Skeletal muscle tissue (tissue), 4 donors: ENCODE data around the gene LRP5. TPM values are rescaled to one million over a fixed set of nuclear protein-coding genes. Genes with fewer than 3 reads are reported as not detected.
A peak's percentile ranks its signal among the peaks of the same experiment; 100 is the strongest.

Experiments used
- H3K27ac ChIP-seq: one replicate; pipeline ENCODE4 v1.7.0; 2013; ENCODE audit warnings: mild to moderate bottlenecking, low read depth, low read length, inconsistent platforms
- H3K27me3 ChIP-seq, 3 donors: one replicate each; pipeline ENCODE4 v1.7.0; 2013; ENCODE audit warnings: low read length in 3 of 3; ENCODE audit not compliant: control insufficient read depth in 3 of 3, insufficient read depth in 3 of 3
- H3K36me3 ChIP-seq, 3 donors: one replicate each; pipeline ENCODE4 v1.7.0; 2013; ENCODE audit warnings: low read length in 3 of 3; ENCODE audit not compliant: control insufficient read depth in 3 of 3, insufficient read depth in 3 of 3
- H3K4me1 ChIP-seq, 3 donors: one replicate each; pipeline ENCODE4 v1.7.0; 2013; ENCODE audit warnings: low read length in 3 of 3, mild to moderate bottlenecking in 3 of 3; ENCODE audit not compliant: control insufficient read depth in 3 of 3, insufficient read depth in 3 of 3
- H3K4me3 ChIP-seq, 3 donors: one replicate each; pipeline ENCODE4 v1.7.0; 2013; ENCODE audit warnings: low read length in 3 of 3
- H3K9ac ChIP-seq, 3 donors: one replicate each; pipeline ENCODE4 v1.7.0; 2013; ENCODE audit warnings: low read length in 3 of 3, mild to moderate bottlenecking in 3 of 3, moderate library complexity in 2 of 3, low read depth in 1 of 3
- H3K9me3 ChIP-seq, 3 donors: one replicate each; pipeline ENCODE4 v1.7.0; 2013; ENCODE audit warnings: low read length in 3 of 3; ENCODE audit not compliant: control insufficient read depth in 3 of 3
- total RNA-seq: library from RNA; depleted of rRNA; stranded (reverse); fragments of >200 nt; gene quantifications from one replicate; pipeline ENCODE4 v1.2.3, GENCODE V29; 2014
- donor health status: Osteomylitis.

The LRP5 gene
- total RNA-seq, 1 donor from 2014 or later, result 31.3 TPM

GRCh38 chr11:68365943-68366435 lies 53.6 kb downstream of the LRP5 start:
- Histone ChIP-seq H3K4me1 (peaks cover 14 to 18% (median 14%) of the 10 kb centered on the region in 3 donors), H3K9me3 (no peaks in the 10 kb centered on the region), H3K36me3 (peaks cover 5 to 11% (median 7%) of the 10 kb centered on the region in 3 donors), H3K27me3 (no peaks in the 10 kb centered on the region), H3K4me3 (no peak overlapping the region), H3K27ac (no peak overlapping the region), H3K9ac (no peak overlapping the region)

GRCh38 chr11:68367252-68367651 lies 54.9 kb downstream of the LRP5 start:
- Histone ChIP-seq H3K27me3 (no peaks in the 10 kb centered on the region), H3K9me3 (no peaks in the 10 kb centered on the region), H3K4me3 (no peak overlapping the region), H3K36me3 (peaks cover 3 to 11% (median 5%) of the 10 kb centered on the region in 3 donors), H3K27ac (no peak overlapping the region), H3K9ac (no peak overlapping the region), H3K4me1 (peaks cover 25 to 31% (median 27%) of the 10 kb centered on the region in 3 donors)

GRCh38 chr11:68369756-68370155 lies 57.4 kb downstream of the LRP5 start:
- H3K4me3 ChIP-seq, result no peak overlapping the region
- H3K9ac ChIP-seq, result peak overlapping the region in 2 of 3 donors; percentile 43 to 60
- H3K36me3 ChIP-seq, result peaks cover 3 to 8% (median 5%) of the 10 kb centered on the region in 3 donors
- no peaks in the 10 kb centered on the region for H3K27me3 ChIP-seq
- H3K27ac ChIP-seq, result peak overlapping the region; percentile 72
- no peaks in the 10 kb centered on the region for H3K9me3 ChIP-seq
- H3K4me1 ChIP-seq, result peaks cover 42 to 51% (median 50%) of the 10 kb centered on the region in 3 donors

DNA sequence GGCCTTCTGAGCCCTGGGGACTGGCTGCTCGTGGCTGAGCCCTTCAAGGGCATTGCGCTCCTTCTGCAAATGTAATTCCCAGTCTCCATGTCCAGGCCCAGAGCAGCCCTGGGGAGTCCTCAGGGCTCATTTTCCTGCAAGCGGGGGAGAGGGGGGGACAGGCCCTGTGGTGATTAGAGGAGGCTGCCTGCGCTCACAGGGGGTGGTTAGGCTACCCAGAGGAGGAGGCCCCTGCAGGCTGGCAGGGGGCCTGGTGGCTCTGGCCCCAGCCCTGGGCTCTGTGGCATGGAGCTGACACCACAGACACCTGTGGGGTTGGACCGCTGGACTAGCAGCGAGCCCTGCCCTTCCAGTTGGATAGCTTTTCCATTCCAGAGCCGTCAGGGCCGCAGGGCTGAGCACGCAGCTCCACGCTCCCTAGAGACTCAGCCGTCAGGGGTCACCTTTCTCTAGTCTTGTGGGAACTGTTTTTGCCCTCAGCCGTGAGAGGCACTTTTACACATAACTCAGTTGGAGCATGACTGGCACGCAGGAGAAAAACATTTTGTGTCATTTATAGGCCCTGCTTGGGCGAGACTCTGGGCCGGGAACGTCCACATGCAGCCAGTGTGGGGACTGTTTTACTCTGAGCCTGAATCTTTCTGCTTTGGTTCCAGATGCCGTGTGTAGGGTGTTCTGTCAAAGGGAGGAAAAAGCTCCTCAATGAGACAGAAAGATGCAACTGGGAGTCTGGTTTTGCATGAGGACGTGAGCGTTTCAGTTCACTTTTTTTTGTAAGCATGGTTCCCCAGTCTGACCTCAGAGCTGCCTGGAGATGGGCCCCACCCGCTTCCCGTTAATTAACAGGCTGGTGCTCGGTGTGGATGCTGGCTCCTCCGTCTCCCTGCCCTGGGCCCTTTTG lies 58.1 kb downstream of the LRP5 start:
- H3K36me3 ChIP-seq, result peaks cover 3 to 7% (median 3%) of the 10 kb centered on the region in 3 donors
- peak overlapping the region in 2 of 3 donors; percentile 55 to 60 for H3K9ac ChIP-seq
- peak overlapping the region; percentile 72 for H3K27ac ChIP-seq
- peaks cover 45 to 57% (median 56%) of the 10 kb centered on the region in 3 donors for H3K4me1 ChIP-seq
- H3K9me3 ChIP-seq, result no peaks in the 10 kb centered on the region
- no peaks in the 10 kb centered on the region for H3K27me3 ChIP-seq
- H3K4me3 ChIP-seq, result no peak overlapping the region

DNA sequence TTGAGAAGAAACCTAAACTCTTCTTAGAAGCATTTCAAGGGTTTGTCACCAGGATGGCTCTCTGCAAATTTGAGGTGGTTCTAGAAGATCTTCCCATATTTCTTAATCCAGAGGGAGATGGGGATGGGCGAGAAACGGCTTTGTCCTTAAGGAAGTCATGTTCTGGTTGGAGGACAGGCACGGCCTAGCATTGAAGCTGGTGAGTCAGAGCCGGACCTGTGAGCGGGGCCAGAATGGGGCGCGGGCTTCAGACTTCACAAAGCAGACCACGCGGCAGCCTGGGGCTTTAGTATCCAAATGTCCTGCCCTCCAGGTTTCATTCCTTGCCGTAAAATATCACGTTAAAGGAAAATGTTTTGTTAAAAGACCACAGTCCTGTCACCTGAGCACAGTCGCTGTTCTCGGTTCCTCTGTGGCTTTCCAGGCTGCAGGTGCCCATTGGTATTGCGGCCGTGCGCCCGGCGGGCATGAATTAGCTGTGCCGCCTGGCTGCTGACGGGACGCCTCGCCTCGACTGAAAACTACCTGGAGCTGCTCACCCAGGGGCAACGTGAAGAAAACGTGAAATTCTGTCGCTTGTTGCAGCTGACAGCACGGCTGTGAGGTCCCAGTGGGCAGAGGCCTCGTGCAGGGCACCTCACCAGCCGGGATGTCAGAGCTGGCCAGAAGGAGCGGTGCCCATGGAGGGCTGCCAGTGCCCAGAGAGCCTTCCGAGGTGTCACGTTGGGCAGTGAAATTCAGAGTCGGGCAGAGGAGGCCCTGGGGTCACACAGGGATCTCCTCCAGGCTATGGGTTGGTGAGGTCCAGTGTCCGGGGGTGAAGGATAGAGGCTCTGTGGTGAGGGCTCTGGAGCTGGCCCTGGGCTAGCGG lies 59.0 kb downstream of the LRP5 start:
- no peaks in the 10 kb centered on the region for H3K27me3 ChIP-seq
- H3K4me1 ChIP-seq, result peaks cover 45 to 61% (median 59%) of the 10 kb centered on the region in 3 donors
- H3K27ac ChIP-seq, result peak overlapping the region; percentile 72
- no peaks in the 10 kb centered on the region for H3K9me3 ChIP-seq
- H3K36me3 ChIP-seq, result peaks cover 3 to 7% (median 3%) of the 10 kb centered on the region in 3 donors
- peak overlapping the region in 1 of 3 donors; percentile 15 for H3K4me3 ChIP-seq
- no peak overlapping the region for H3K9ac ChIP-seq

- Histone ChIP-seq H3K36me3 (peaks cover 3 to 7% (median 3%) of the 10 kb centered on the region in 3 donors), H3K9ac (no peak overlapping the region), H3K4me3 (no peak overlapping the region), H3K27ac (no peak overlapping the region), H3K4me1 (peaks cover 46 to 63% (median 63%) of the 10 kb centered on the region in 3 donors), H3K9me3 (no peaks in the 10 kb centered on the region), H3K27me3 (no peaks in the 10 kb centered on the region)
Measured at GRCh38 chr11:68372114-68372513, 59.7 kb downstream of the LRP5 start.

- Histone ChIP-seq H3K9ac (no peak overlapping the region), H3K9me3 (no peaks in the 10 kb centered on the region), H3K27ac (no peak overlapping the region), H3K4me3 (no peak overlapping the region), H3K27me3 (no peaks in the 10 kb centered on the region), H3K36me3 (peaks cover 3 to 4% (median 3%) of the 10 kb centered on the region in 3 donors), H3K4me1 (peaks cover 51 to 69% (median 68%) of the 10 kb centered on the region in 3 donors)
Measured at GRCh38 chr11:68372625-68373024, 60.2 kb downstream of the LRP5 start.

DNA sequence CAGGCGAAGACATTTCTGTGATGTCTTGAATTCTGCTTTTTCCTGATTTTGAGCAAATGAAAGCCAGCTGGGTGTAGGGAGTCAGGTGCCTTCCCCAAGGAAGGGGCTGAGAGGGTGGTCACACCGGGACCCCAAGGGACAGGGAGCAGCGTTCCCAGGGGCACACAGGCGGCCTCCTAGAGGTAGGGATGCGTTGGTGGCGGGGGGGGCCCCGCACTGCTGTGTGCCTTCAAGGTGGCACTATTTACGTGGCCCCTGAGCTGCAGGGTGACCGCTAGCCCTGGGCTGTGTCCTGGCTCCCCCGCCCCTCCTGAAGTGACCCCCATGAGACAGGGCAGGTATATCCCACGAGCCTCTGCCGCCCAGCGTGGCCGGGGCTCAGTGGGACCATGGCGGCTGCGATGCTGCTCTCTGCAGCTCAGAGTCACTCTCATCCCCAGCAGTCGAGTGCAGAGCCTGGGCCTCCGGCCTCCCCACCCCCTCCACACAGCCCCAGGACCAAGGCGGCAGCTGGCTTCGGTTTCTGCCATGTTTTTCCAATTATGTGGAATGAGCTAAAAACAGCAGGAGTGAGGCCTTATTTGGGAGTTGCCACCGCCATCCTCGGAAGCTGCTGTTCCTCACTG lies 60.9 kb downstream of the LRP5 start:
- H3K36me3 ChIP-seq, result peaks cover under 1 to 1% (median 1%) of the 10 kb centered on the region in 3 donors
- H3K4me3 ChIP-seq, result peak overlapping the region in 1 of 3 donors; percentile 49
- no peaks in the 10 kb centered on the region for H3K9me3 ChIP-seq
- peak overlapping the region in 2 of 3 donors; percentile 23 to 60 for H3K9ac ChIP-seq
- peaks cover 58 to 72% (median 70%) of the 10 kb centered on the region in 3 donors for H3K4me1 ChIP-seq
- peak overlapping the region; percentile 75 for H3K27ac ChIP-seq
- no peaks in the 10 kb centered on the region for H3K27me3 ChIP-seq

- Histone ChIP-seq H3K36me3 (no peaks in the 10 kb centered on the region), H3K9me3 (no peaks in the 10 kb centered on the region), H3K27ac (peak overlapping the region; percentile 75), H3K4me3 (peak overlapping the region in 2 of 3 donors; percentile 35 to 49), H3K9ac (peak overlapping the region in 2 of 3 donors; percentile 23 to 60), H3K27me3 (no peaks in the 10 kb centered on the region), H3K4me1 (peaks cover 59 to 72% (median 70%) of the 10 kb centered on the region in 3 donors)
Measured at GRCh38 chr11:68373815-68374501, 61.6 kb downstream of the LRP5 start.
